Esophagus muscularis mucosa (tissue), 4 donors: ENCODE data around the gene UPF3A.
"Not testable (repeated sequence)": the region's sequence is repeated elsewhere in the genome, so short reads cannot be mapped to it uniquely, and the experiment has no call there.

Experiments
- EP300 ChIP-seq: sonication (generic); formaldehyde crosslinking; IDR thresholded peaks from one replicate; pipeline ENCODE4 v1.6.1; 2017; ENCODE audit warnings: antibody characterized with exemption
- POLR2A ChIP-seq: fragments of 450-650 bp; IDR thresholded peaks from one replicate; pipeline ENCODE4 v1.6.1; 2017; ENCODE audit warnings: antibody characterized with exemption, moderate library complexity, mild to moderate bottlenecking, low read depth
- POLR2AphosphoS5 ChIP-seq, 2 donors: sonication (generic); formaldehyde crosslinking; IDR thresholded peaks; one replicate each; pipeline ENCODE4 v1.6.1; 2017; ENCODE audit warnings: antibody characterized with exemption in 2 of 2
- TF ChIP-seq, protein P1 (sequence below), 3 experiments: fragments of 200-600 bp in 2 of 3; fragments of 450-650 bp in 1 of 3; sonication (generic) in 2 of 3; IDR thresholded peaks; one replicate each; pipeline ENCODE4 v1.5.1; 2017 to 2019; ENCODE audit warnings: antibody characterized with exemption in 3 of 3, mild to moderate bottlenecking in 2 of 3, moderate library complexity in 1 of 3

DNA sequence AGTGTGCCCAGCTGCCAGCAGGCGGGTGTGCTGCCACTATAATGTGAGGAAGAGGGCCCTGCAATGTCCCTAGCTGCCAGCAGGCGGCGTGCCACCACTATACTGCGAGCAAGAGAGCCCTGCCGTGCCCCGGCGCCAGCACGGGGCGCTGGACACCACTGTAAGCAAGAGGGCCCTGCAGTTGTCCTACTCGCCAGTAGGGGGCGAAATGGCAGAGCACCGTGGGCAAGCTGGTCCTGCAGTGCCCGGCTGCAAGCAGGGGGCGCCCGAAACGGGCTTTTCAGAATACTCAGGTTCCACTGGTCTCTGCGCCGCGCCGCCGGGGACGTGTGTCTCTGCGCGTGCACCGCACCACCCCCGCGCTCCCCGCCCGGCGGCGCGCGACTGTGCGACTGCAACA, 71.4 kb downstream of the UPF3A start:
- TF ChIP-seq POLR2A; POLR2AphosphoS5 (IDR thresholded peaks at IDR 0.05); EP300: not testable (repeated sequence)
- TF ChIP-seq, protein P1, sequence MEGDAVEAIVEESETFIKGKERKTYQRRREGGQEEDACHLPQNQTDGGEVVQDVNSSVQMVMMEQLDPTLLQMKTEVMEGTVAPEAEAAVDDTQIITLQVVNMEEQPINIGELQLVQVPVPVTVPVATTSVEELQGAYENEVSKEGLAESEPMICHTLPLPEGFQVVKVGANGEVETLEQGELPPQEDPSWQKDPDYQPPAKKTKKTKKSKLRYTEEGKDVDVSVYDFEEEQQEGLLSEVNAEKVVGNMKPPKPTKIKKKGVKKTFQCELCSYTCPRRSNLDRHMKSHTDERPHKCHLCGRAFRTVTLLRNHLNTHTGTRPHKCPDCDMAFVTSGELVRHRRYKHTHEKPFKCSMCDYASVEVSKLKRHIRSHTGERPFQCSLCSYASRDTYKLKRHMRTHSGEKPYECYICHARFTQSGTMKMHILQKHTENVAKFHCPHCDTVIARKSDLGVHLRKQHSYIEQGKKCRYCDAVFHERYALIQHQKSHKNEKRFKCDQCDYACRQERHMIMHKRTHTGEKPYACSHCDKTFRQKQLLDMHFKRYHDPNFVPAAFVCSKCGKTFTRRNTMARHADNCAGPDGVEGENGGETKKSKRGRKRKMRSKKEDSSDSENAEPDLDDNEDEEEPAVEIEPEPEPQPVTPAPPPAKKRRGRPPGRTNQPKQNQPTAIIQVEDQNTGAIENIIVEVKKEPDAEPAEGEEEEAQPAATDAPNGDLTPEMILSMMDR (IDR thresholded peaks at IDR 0.05): peak in 1 of 3 experiments; percentile 43
